C4-2B (cell line): ENCODE data around the gene CHRM2.

Experiments
- CTCF ChIP-seq: fragments of 450-650 bp; conservative IDR thresholded peaks from 2 replicates; pipeline ENCODE4 v1.5.1; 2017; ENCODE audit warnings: mild to moderate bottlenecking
- ZFX ChIP-seq: fragments of 450-650 bp; IDR thresholded peaks from 2 replicates; pipeline ENCODE4 v1.6.1; 2017

DNA sequence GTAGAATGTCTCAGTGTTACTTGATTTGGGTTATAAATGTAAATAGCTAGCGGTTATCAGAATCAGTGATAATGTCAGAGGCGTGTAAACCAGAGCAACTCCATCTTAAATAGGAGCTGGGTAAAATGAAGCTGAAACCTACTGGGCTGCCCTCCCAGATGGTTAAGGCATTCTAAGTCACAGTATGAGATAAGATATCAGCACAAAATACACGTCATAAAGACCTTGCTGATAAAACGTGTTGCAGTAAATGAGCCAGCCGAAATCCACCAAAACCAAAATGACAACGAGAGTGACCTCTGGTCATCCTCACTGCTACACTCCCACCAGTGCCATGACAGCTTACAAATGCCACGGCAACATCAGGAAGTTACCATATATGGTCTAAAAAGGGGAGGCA lies 172.3 kb downstream of the CHRM2 start:
- TF ChIP-seq CTCF (no peak), ZFX (no peak)
